B cell (primary cell): ENCODE data around the gene ZC3H18.

Experiments used
- CTCF ChIP-seq: fragments of 200-600 bp; IDR thresholded peaks from one replicate; pipeline ENCODE4 v1.8.0; 2022; ENCODE audit warnings: antibody characterized with exemption, mild to moderate bottlenecking
- EZH2 ChIP-seq: IDR thresholded peaks from 2 replicates; pipeline ENCODE4 v1.6.1; 2012; ENCODE audit warnings: borderline replicate concordance, low read depth, mild to moderate bottlenecking, moderate library complexity, low read length; ENCODE audit not compliant: insufficient read depth, poor library complexity, severe bottlenecking

DNA sequence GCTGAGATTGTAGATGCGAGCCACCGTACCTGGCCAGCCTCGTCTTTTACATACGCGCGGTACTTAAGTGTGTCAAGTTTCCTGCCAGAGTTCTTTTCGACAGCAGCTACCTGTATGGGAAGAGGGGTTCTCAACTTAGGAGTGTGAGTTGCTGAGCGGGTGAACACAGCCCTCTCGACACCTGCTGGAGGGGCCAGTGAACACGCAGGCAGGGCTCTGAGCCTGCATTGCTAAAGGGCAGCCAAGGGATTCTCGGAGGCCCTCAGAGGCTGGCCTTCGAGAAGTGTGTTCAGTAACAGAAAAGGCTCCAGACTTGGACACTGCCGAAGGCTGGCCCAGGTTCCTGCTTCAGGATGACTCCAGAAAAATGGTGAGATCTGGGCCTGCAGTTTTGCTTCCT is 6.1 kb downstream of the ZC3H18 start:
- TF ChIP-seq CTCF: no peak
- no peak for TF ChIP-seq EZH2
